Ishikawa (cell line): ENCODE measurements around the gene SGTA.

Source experiments
- FOXM1 ChIP-seq: IDR thresholded peaks from 2 replicates; pipeline ENCODE4 v1.6.1; 2012; ENCODE audit warnings: low read depth, borderline replicate concordance
- MAX ChIP-seq: IDR thresholded peaks from 2 replicates; pipeline ENCODE4 v1.6.1; 2012
- REST ChIP-seq: IDR thresholded peaks from 2 replicates; pipeline ENCODE4 v1.6.1; 2012; ENCODE audit warnings: low read depth, mild to moderate bottlenecking

- no peak for TF ChIP-seq FOXM1
- no peak for TF ChIP-seq REST
- no peak for TF ChIP-seq MAX
Measured at GRCh38 chr19:2765376-2765775, 17.7 kb downstream of the SGTA start.
